RWPE1 (cell line): ENCODE measurements around the gene SYT1.
"Not testable (repeated sequence)": the region's sequence is repeated elsewhere in the genome, so short reads cannot be mapped to it uniquely, and the experiment has no call there.

ENCODE experiments used
- CTCF ChIA-PET: fragments of 350-600 bp; sonication (Branson Sonifier 250); formaldehyde crosslinking; extraction: SDS; loops from one replicate; lab custom pipeline; 2021; lab: Yijun Ruan, JAX
- POLR2A ChIA-PET: fragments of 400-600 bp; formaldehyde crosslinking; extraction: SDS; loops from one replicate; lab custom pipeline; 2020; ENCODE audit warnings: antibody characterized with exemption; ENCODE audit not compliant: low non-redundant PET; lab: Yijun Ruan, JAX
- DNase-seq: peaks from one replicate; pipeline ENCODE4 v3.0.0; 2012; ENCODE audit warnings: low spot score
- H3K27ac ChIP-seq: fragments of 450-650 bp; 2 replicates; pipeline ENCODE4 v1.5.1; 2017
- CTCF ChIP-seq: fragments of 450-650 bp; conservative IDR thresholded peaks from 2 replicates; pipeline ENCODE4 v1.5.1; 2017; ENCODE audit warnings: low read depth, mild to moderate bottlenecking

Gene SYT1

DNA sequence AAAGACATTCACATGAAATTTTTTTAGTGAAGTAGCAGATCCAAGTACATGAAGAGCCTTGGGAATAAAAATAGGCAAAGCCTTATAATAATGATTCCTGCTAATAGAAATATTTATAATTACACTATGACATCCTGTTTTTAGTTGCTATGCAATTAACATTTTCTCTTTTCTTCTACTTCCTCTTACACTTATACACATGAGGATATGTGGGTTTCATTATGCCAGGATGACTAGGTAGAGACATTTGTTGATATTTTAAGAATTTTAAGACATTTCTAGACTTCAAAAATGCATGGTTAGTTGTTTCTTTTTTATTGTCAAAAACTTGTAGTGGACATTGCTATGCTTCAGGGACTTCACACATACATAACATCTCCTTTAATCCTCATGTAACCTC lies 326.8 kb downstream of the SYT1 start:
- DNase-seq = no peak
- CTCF ChIA-PET = no interaction called here
- no peak for TF ChIP-seq CTCF
- POLR2A ChIA-PET = no interaction called here
- H3K27ac ChIP-seq = no peak overlapping the region

DNA sequence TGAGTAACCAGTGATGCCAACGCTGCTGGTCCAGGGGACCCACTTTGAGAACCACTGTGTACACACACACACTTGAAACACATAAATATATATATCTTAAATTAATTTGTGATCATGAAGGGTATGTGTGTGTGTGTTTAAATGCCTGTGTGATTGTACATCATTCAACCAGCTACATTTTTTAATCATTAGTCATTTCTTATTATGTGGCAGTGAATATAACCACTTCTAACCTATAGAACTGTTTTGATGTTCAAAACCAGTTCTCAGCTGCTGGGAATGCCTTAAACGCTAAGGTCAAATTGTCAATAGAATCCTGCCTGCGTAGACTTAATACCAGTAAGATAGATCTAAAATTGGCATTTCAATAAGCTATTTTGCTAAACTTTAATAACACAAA lies 330.0 kb downstream of the SYT1 start:
- ChIA-PET CTCF (no interaction called here), POLR2A (no interaction called here)
- no peak overlapping the region for H3K27ac ChIP-seq
- TF ChIP-seq CTCF = no peak
- peak; percentile 23 for DNase-seq

- H3K27ac ChIP-seq = no peak overlapping the region
- POLR2A ChIA-PET = no interaction called here
- DNase-seq = no peak
- CTCF ChIA-PET = no interaction called here
- TF ChIP-seq CTCF = no peak
These were observed 334.6 kb downstream of the SYT1 start for GRCh38 chr12:79199166-79199565.

DNA sequence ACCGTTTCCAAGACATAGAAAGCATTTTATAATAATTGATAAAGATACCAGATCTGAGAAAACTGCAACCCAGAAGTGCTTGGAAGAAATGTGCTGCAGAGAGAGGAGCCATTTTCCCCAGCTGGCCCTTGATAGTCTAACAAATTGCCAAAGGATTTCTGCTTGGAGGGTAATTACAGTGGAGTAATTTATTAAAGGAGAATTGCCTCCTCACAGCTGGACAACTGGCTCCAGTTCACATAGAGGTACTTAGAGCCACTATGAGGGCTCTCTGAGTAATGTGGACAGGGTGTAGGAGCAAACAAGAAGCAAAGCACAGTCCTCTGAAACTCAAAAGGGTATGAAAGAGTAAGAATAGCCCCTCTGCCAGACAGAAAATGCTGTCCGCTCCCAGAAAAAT lies 335.6 kb downstream of the SYT1 start:
- ChIA-PET CTCF (no interaction called here), POLR2A (no interaction called here)
- TF ChIP-seq CTCF = no peak
- DNase-seq = no peak
- H3K27ac ChIP-seq = no peak overlapping the region

DNA sequence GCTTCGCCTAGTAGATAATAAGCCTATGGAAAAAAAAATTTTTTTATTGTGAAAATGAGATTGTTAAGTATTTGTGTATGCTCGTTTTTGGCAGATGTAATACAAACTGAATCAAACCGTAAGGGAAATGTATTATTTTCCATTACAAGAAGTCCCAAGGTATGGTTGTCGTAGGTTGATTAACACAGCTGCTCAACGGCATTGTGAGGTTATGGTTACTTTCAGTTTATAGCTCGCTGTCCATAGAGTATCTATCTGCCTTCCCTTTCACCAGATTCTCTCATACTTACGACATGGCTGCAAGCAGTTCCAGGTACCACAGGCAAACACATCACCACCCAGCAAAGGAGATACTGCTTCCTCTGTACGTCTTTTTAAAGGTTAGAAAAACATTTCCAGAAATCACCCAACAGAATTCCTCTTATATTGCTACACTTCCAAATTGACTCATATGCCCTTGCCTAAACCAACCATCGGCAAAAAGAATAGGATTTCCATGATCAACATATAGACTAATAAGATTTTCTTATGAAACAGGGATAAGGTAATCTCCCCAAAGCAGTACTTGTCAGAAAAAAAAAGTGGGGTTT lies 338.6 kb downstream of the SYT1 start:
- no peak for DNase-seq
- CTCF ChIA-PET = no interaction called here
- no peak overlapping the region for H3K27ac ChIP-seq
- POLR2A ChIA-PET = no interaction called here
- TF ChIP-seq CTCF = no peak

GRCh38 chr12:79206871-79207270 lies 342.3 kb downstream of the SYT1 start:
- DNase-seq = peak; percentile 7
- POLR2A ChIA-PET = no interaction called here
- CTCF ChIA-PET = no interaction called here
- H3K27ac ChIP-seq = no peak overlapping the region
- TF ChIP-seq CTCF = no peak

- POLR2A ChIA-PET = not testable (repeated sequence)
These were observed 345.8 kb downstream of the SYT1 start for GRCh38 chr12:79210403-79210802.

More at GRCh38 chr12:79210403-79210802, 345.8 kb downstream of the SYT1 start:
- DNase-seq, CTCF ChIA-PET, H3K27ac ChIP-seq: not testable (repeated sequence)
